ENCODE data around the gene SEPTIN10.

The SEPTIN10 gene

GRCh38 chr2:109531896-109532727, 81.7 kb downstream of the SEPTIN10 start:
- H3K36me3 ChIP-seq (ENCODE audit: insufficient read depth, low read length): no peaks in the 10 kb centered on the region
- peaks cover 3% of the 10 kb centered on the region for H3K9me3 ChIP-seq (ENCODE audit: control insufficient read depth, insufficient read depth, low read length)
- no peaks in the 10 kb centered on the region for H3K4me1 ChIP-seq (ENCODE audit: insufficient read depth, low read length)
- no peak overlapping the region for H3K9ac ChIP-seq (ENCODE audit: low read depth, low read length)

GRCh38 chr2:109531221-109531620, 82.5 kb downstream of the SEPTIN10 start:
- Histone ChIP-seq H3K9ac (ENCODE audit: low read depth, low read length) (no peak overlapping the region), H3K36me3 (ENCODE audit: insufficient read depth, low read length) (no peaks in the 10 kb centered on the region), H3K9me3 (ENCODE audit: control insufficient read depth, insufficient read depth, low read length) (no peaks in the 10 kb centered on the region), H3K4me1 (ENCODE audit: insufficient read depth, low read length) (no peaks in the 10 kb centered on the region)

DNA sequence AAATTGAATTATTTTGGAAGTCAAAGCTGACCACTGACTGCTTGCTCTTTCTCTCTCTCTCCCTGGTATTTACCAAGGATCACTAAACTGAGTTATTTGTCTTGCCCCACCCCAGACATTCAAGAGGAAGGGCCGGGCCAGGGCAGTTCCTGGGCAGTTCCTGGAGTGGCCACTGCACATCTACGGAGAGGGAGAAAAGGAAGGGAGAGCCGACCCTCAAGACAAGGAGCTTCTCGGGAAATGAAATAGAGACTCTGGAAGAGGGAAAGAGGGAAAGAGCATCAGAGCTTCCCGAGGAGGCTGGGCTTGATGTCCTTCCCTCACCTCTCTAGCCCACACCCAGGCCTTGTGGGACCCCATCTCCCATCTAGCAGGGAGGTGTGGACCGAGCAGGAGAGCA, 83.1 kb downstream of the SEPTIN10 start:
- no peak overlapping the region for H3K9ac ChIP-seq (ENCODE audit: low read depth, low read length)
- no peaks in the 10 kb centered on the region for H3K36me3 ChIP-seq (ENCODE audit: insufficient read depth, low read length)
- H3K4me1 ChIP-seq (ENCODE audit: insufficient read depth, low read length): no peaks in the 10 kb centered on the region
- H3K9me3 ChIP-seq (ENCODE audit: control insufficient read depth, insufficient read depth, low read length): no peaks in the 10 kb centered on the region

- Histone ChIP-seq H3K9me3 (ENCODE audit: control insufficient read depth, insufficient read depth, low read length) (no peaks in the 10 kb centered on the region), H3K36me3 (ENCODE audit: insufficient read depth, low read length) (no peaks in the 10 kb centered on the region), H3K9ac (ENCODE audit: low read depth, low read length) (no peak overlapping the region)
Observed at GRCh38 chr2:109529532-109530449, 84.0 kb downstream of the SEPTIN10 start.

DNA sequence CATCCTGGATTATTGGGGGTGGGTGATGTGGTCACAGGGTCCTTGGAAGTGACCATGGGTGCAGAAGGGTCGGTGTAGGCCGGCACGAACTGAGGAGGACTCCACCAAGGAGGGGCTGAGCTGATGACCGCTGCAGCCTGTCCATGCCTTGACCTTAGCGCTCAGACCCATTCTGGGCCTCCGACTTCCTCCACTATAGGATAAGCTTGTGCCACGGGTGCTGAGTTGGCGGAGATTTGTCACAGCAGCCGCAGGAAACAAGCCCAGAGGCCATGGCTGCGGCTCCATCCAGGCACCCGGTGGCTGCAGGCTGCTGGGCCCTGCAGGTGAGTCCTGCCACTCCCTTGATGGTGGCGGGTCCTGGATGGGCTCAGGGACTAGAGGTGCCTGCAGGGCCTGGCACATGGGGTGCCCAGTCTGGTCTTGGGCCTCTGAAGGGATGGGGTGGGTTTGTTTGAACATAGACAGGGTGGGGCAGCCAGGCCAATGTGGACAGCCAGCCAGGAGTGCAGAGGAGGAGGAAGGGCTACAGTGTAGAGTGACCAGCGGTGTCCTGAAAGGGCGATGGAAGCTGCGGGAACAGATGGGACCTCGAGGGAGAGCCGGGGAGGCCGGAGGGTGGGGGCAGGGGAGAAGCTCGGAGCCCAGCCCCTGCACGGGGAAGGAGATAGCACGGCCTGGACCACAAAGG, 84.8 kb downstream of the SEPTIN10 start:
- H3K9me3 ChIP-seq (ENCODE audit: control insufficient read depth, insufficient read depth, low read length): no peaks in the 10 kb centered on the region
- no peaks in the 10 kb centered on the region for H3K4me1 ChIP-seq (ENCODE audit: insufficient read depth, low read length)
- H3K9ac ChIP-seq (ENCODE audit: low read depth, low read length): no peak overlapping the region
- H3K36me3 ChIP-seq (ENCODE audit: insufficient read depth, low read length): no peaks in the 10 kb centered on the region

More at GRCh38 chr2:109529532-109530449, 84.0 kb downstream of the SEPTIN10 start:
- no peaks in the 10 kb centered on the region for H3K4me1 ChIP-seq (ENCODE audit: insufficient read depth, low read length)

- H3K9ac ChIP-seq (ENCODE audit: low read depth, low read length): no peak overlapping the region
- no peaks in the 10 kb centered on the region for H3K4me1 ChIP-seq (ENCODE audit: insufficient read depth, low read length)
- H3K9me3 ChIP-seq (ENCODE audit: control insufficient read depth, insufficient read depth, low read length): no peaks in the 10 kb centered on the region
- H3K36me3 ChIP-seq (ENCODE audit: insufficient read depth, low read length): no peaks in the 10 kb centered on the region
Observed at GRCh38 chr2:109527846-109528705, 85.7 kb downstream of the SEPTIN10 start.

- H3K4me1 ChIP-seq (ENCODE audit: insufficient read depth, low read length): no peaks in the 10 kb centered on the region
Observed at GRCh38 chr2:109527079-109527478, 86.7 kb downstream of the SEPTIN10 start.

DNA sequence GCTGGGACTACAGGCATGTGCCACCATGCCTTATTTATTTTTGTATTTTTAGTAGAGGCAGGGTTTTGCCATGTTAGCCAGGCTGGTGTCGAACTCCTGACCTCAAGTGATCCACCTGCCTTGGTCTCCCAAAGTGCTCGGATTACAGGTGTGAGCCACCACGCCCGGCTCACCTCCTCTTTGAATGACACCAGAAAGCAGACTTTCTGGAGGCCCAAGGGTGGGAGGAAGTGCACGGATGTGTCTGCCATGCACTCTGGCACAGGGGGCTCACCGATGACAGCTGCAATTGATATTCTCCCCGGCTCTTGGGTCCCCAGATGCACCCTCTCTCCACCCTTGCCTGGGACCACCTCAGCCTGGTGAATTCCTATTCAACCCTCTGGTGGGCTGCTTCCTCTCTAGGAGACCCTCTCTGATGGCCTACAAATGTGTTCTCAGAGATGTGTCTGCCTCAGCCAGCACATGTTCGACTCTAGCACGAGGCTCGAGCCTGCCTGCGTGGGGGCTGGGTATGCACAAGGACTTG, 87.3 kb downstream of the SEPTIN10 start:
- Histone ChIP-seq H3K9me3 (ENCODE audit: control insufficient read depth, insufficient read depth, low read length) (no peaks in the 10 kb centered on the region), H3K4me1 (ENCODE audit: insufficient read depth, low read length) (no peaks in the 10 kb centered on the region), H3K9ac (ENCODE audit: low read depth, low read length) (no peak overlapping the region), H3K36me3 (ENCODE audit: insufficient read depth, low read length) (no peaks in the 10 kb centered on the region)

More at GRCh38 chr2:109527079-109527478, 86.7 kb downstream of the SEPTIN10 start:
- no peak overlapping the region for H3K9ac ChIP-seq (ENCODE audit: low read depth, low read length)
- H3K36me3 ChIP-seq (ENCODE audit: insufficient read depth, low read length): no peaks in the 10 kb centered on the region
- H3K9me3 ChIP-seq (ENCODE audit: control insufficient read depth, insufficient read depth, low read length): no peaks in the 10 kb centered on the region

GRCh38 chr2:109525836-109526235, 87.9 kb downstream of the SEPTIN10 start:
- H3K9ac ChIP-seq (ENCODE audit: low read depth, low read length): no peak overlapping the region
- no peaks in the 10 kb centered on the region for H3K9me3 ChIP-seq (ENCODE audit: control insufficient read depth, insufficient read depth, low read length)
- H3K4me1 ChIP-seq (ENCODE audit: insufficient read depth, low read length): no peaks in the 10 kb centered on the region
- H3K36me3 ChIP-seq (ENCODE audit: insufficient read depth, low read length): no peaks in the 10 kb centered on the region

GRCh38 chr2:109523536-109524361, 90.0 kb downstream of the SEPTIN10 start:
- Histone ChIP-seq H3K36me3 (ENCODE audit: insufficient read depth, low read length) (no peaks in the 10 kb centered on the region), H3K9ac (ENCODE audit: low read depth, low read length) (no peak overlapping the region), H3K4me1 (ENCODE audit: insufficient read depth, low read length) (no peaks in the 10 kb centered on the region), H3K9me3 (ENCODE audit: control insufficient read depth, insufficient read depth, low read length) (no peaks in the 10 kb centered on the region)

- Histone ChIP-seq H3K4me1 (ENCODE audit: insufficient read depth, low read length) (no peaks in the 10 kb centered on the region), H3K36me3 (ENCODE audit: insufficient read depth, low read length) (no peaks in the 10 kb centered on the region), H3K9me3 (ENCODE audit: control insufficient read depth, insufficient read depth, low read length) (no peaks in the 10 kb centered on the region), H3K9ac (ENCODE audit: low read depth, low read length) (no peak overlapping the region)
Observed at GRCh38 chr2:109523121-109523520, 90.6 kb downstream of the SEPTIN10 start.

DNA sequence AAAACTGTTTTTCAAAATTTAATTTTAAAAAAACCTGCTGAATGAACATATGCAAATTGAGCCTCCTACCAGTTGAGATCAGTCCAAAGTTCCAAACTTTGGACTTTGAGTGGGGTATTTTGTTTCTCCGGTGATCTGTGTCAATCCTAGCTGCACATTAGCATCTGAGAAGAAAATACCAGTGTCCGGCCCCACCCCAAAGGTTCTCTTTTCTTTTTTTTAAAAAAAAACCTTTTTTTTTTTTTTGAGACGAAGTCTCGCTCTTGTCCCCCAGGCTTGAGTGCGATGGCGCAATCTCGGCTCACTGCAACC, 91.7 kb downstream of the SEPTIN10 start:
- H3K9ac ChIP-seq (ENCODE audit: low read depth, low read length): no peak overlapping the region
- no peaks in the 10 kb centered on the region for H3K9me3 ChIP-seq (ENCODE audit: control insufficient read depth, insufficient read depth, low read length)
- H3K4me1 ChIP-seq (ENCODE audit: insufficient read depth, low read length): no peaks in the 10 kb centered on the region

More for the DNA sequence above, 91.7 kb downstream of the SEPTIN10 start:
- no peaks in the 10 kb centered on the region for H3K36me3 ChIP-seq (ENCODE audit: insufficient read depth, low read length)
